Suprapubic skin (tissue), 4 donors: ENCODE measurements around the gene CACNG6. TPM values are rescaled to one million over a fixed set of nuclear protein-coding genes. Genes with fewer than 3 reads are reported as not detected.
"Not testable (repeated sequence)": the region's sequence is repeated elsewhere in the genome, so short reads cannot be mapped to it uniquely, and the experiment has no call there.

Source experiments
- DNase-seq, 2 donors: peaks; one replicate each; pipeline ENCODE4 v3.0.0-alpha.2; 2019; ENCODE audit warnings: low spot score in 2 of 2
- H3K27ac ChIP-seq: fragments of 200-600 bp; sonication (generic); one replicate; pipeline ENCODE4 v1.5.1; 2019
- H3K27me3 ChIP-seq: fragments of 200-600 bp; sonication (generic); one replicate; pipeline ENCODE4 v1.5.1; 2019
- H3K36me3 ChIP-seq: fragments of 200-600 bp; sonication (generic); one replicate; pipeline ENCODE4 v1.5.1; 2019
- H3K4me1 ChIP-seq: fragments of 200-600 bp; sonication (generic); one replicate; pipeline ENCODE4 v1.5.1; 2019
- H3K4me3 ChIP-seq: fragments of 200-600 bp; sonication (generic); one replicate; pipeline ENCODE4 v1.5.1; 2019; ENCODE audit warnings: mild to moderate bottlenecking
- H3K9me3 ChIP-seq: fragments of 200-600 bp; sonication (generic); one replicate; pipeline ENCODE4 v1.5.1; 2019
- CTCF ChIP-seq, 2 donors: fragments of 200-600 bp in 1 of 2; fragments of 450-650 bp in 1 of 2; sonication (generic) in 1 of 2; IDR thresholded peaks; one replicate each; pipeline ENCODE4 v1.5.1; 2016 to 2019; ENCODE audit warnings: antibody characterized with exemption in 2 of 2, mild to moderate bottlenecking in 1 of 2, moderate library complexity in 1 of 2
- EP300 ChIP-seq: sonication (generic); formaldehyde crosslinking; IDR thresholded peaks from one replicate; pipeline ENCODE4 v1.6.1; 2017; ENCODE audit warnings: antibody characterized with exemption
- POLR2A ChIP-seq, 2 donors: fragments of 450-650 bp; IDR thresholded peaks; one replicate each; pipeline ENCODE4 v1.6.1; 2017; ENCODE audit warnings: antibody characterized with exemption in 2 of 2, mild to moderate bottlenecking in 2 of 2, moderate library complexity in 2 of 2
- POLR2AphosphoS5 ChIP-seq, 3 donors: sonication (generic); formaldehyde crosslinking; IDR thresholded peaks; one replicate each; pipeline ENCODE4 v1.6.1; 2017; ENCODE audit warnings: antibody characterized with exemption in 3 of 3
- WGBS: methylation state at CpG from one replicate; pipeline ENCODE4 v1.1.5; 2018; 5-methylcytosine and 5-hydroxymethylcytosine counted together
- total RNA-seq, 4 donors: library from RNA; depleted of rRNA; stranded (reverse); fragments of >200 nt; gene quantifications; one replicate each; pipeline ENCODE4 v1.1.0, GENCODE V29; 2016

CACNG6 gene
- total RNA-seq, 4 donors from 2014 or later, result not detected

- Histone ChIP-seq H3K27ac (no peak overlapping the region), H3K4me1 (no peaks in the 10 kb centered on the region), H3K9me3 (no peaks in the 10 kb centered on the region), H3K4me3 (no peak overlapping the region), H3K27me3 (peaks cover 25% of the 10 kb centered on the region), H3K36me3 (no peaks in the 10 kb centered on the region)
- WGBS, result 33% methylated on average over 9 of the region's 9 CpGs
- TF ChIP-seq POLR2A (IDR thresholded peaks at IDR 0.05) (no peak), POLR2AphosphoS5 (IDR thresholded peaks at IDR 0.05) (no peak), EP300 (no peak), CTCF (IDR thresholded peaks at IDR 0.05) (peak; percentile 4 to 66)
- DNase-seq, result no peak
These were observed 38.6 kb downstream of the CACNG6 start for GRCh38 chr19:54029930-54030490.

DNA sequence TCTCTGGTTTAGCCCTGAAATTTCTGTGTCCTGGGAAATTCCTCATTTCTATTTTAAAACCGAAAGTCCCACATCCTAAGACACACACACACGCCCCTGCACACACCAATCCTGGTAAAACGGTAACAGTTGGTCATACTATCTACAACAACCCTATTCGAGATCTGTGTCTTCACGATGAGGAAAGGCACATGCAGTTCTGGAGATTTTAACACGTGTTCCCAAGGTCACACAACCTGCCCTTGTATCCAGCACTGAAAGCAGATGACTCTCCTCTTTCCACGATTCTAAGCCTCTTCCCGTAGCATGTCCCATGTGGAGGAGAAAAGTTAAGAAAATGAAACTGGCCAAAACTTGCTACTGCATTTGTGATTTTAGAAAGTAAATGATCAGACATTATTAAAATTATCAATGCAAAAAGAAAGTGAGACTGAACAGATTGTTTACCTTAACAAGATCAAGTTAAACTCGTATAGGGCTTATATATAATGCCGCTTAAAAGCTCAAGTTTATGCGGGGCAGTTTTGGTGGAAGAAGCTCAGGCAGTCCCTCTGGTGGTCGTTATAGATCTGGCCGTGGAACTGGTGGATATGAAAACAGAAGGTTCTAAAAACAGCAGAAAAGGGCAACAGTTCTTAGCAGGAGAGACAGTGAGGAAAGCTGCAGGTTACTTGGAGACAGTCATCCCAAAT, 39.6 kb downstream of the CACNG6 start:
- no peak for DNase-seq
- Histone ChIP-seq H3K27ac (no peak overlapping the region), H3K4me1 (no peaks in the 10 kb centered on the region), H3K4me3 (peak overlapping the region; percentile 18), H3K9me3 (no peaks in the 10 kb centered on the region), H3K36me3 (no peaks in the 10 kb centered on the region), H3K27me3 (peaks cover 23% of the 10 kb centered on the region)
- TF ChIP-seq CTCF (IDR thresholded peaks at IDR 0.05) (no peak), POLR2A (IDR thresholded peaks at IDR 0.05) (no peak), POLR2AphosphoS5 (IDR thresholded peaks at IDR 0.05) (no peak), EP300 (no peak)
- WGBS, result 42% methylated on average over 13 of the region's 13 CpGs

- H3K9me3 ChIP-seq, result no peaks in the 10 kb centered on the region
- H3K36me3 ChIP-seq, result no peaks in the 10 kb centered on the region
- 42% methylated on average over 4 of the region's 4 CpGs for WGBS
- TF ChIP-seq POLR2A (IDR thresholded peaks at IDR 0.05) (no peak), EP300 (no peak), CTCF (IDR thresholded peaks at IDR 0.05) (no peak), POLR2AphosphoS5 (IDR thresholded peaks at IDR 0.05) (no peak)
- peaks cover 13% of the 10 kb centered on the region for H3K27me3 ChIP-seq
- DNase-seq, result no peak
- no peaks in the 10 kb centered on the region for H3K4me1 ChIP-seq
- no peak overlapping the region for H3K27ac ChIP-seq
- no peak overlapping the region for H3K4me3 ChIP-seq
These were observed 44.1 kb downstream of the CACNG6 start for GRCh38 chr19:54035215-54036178.

DNA sequence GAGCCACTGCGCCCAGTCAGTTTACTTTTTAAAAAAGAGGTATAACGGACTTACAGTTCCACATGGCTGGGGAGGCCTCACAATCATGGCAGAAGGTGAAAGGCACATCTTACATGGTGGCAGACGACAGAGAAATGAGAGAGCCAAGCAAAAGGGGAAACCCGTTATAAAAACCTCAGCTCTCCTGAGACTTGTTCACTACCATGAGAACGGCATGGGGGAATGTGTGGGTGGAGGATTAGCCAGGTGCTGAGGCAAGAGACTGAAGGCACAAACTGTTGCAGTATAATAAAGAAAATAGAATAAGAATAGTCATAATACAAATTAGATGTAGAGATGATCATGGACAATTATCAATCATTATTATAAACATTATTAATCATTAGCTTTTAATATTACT, 45.1 kb downstream of the CACNG6 start:
- H3K27ac ChIP-seq, H3K36me3 ChIP-seq, H3K4me3 ChIP-seq, H3K4me1 ChIP-seq, H3K9me3 ChIP-seq, DNase-seq, H3K27me3 ChIP-seq: not testable (repeated sequence)
- whole genome bisulfite sequencing, result 82% methylated on average over 5 of the region's 5 CpGs

GRCh38 chr19:54040003-54040402, 48.6 kb downstream of the CACNG6 start:
- DNase-seq, result no peak
- H3K36me3 ChIP-seq, result no peaks in the 10 kb centered on the region
- H3K9me3 ChIP-seq, result no peaks in the 10 kb centered on the region
- WGBS, result 83% methylated on average over 4 of the region's 4 CpGs
- no peak for TF ChIP-seq CTCF (IDR thresholded peaks at IDR 0.05)
- TF ChIP-seq POLR2AphosphoS5 (IDR thresholded peaks at IDR 0.05), result no peak
- TF ChIP-seq POLR2A (IDR thresholded peaks at IDR 0.05), result no peak
- no peak for TF ChIP-seq EP300
- no peak overlapping the region for H3K4me3 ChIP-seq
- H3K4me1 ChIP-seq, result no peaks in the 10 kb centered on the region
- H3K27ac ChIP-seq, result no peak overlapping the region
- peaks cover 23% of the 10 kb centered on the region for H3K27me3 ChIP-seq
